Prostate gland (tissue), 2 donors: Measurements from ENCODE around the gene LPP.

Source experiments
- POLR2AphosphoS5 ChIP-seq: sonication (generic); formaldehyde crosslinking; IDR thresholded peaks from one replicate; pipeline ENCODE4 v1.6.1; 2017; ENCODE audit warnings: antibody characterized with exemption
- TF ChIP-seq, protein P1 (sequence below), 4 experiments: fragments of 200-600 bp in 2 of 4; fragments of 450-650 bp in 2 of 4; sonication (generic) in 2 of 4; IDR thresholded peaks; 1 replicate in 3 of 4; 2 replicates in 1 of 4; pipeline ENCODE4 v1.5.1; 2016 to 2019; ENCODE audit warnings: antibody characterized with exemption in 4 of 4, mild to moderate bottlenecking in 2 of 4, moderate library complexity in 2 of 4

DNA sequence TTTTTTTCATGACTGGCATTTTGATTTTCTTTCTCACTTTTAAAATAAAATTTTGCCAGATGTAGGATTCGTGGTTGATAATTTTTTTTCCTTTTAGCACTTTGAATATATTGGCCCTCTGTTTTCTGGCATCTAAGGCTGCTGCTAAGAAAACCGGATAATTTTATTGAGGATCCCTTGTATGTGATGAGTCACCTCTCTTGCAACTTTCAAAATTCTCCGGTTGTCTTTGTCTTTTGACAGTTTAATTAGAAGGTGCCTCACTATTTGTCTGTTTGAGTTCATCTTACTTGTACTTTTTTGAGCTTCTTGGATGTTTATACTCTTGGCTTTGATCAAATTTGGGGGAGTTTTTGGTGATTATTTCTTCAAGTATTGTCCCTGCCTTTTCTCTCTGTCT, 349.7 kb downstream of the LPP start:
- TF ChIP-seq, protein P1, sequence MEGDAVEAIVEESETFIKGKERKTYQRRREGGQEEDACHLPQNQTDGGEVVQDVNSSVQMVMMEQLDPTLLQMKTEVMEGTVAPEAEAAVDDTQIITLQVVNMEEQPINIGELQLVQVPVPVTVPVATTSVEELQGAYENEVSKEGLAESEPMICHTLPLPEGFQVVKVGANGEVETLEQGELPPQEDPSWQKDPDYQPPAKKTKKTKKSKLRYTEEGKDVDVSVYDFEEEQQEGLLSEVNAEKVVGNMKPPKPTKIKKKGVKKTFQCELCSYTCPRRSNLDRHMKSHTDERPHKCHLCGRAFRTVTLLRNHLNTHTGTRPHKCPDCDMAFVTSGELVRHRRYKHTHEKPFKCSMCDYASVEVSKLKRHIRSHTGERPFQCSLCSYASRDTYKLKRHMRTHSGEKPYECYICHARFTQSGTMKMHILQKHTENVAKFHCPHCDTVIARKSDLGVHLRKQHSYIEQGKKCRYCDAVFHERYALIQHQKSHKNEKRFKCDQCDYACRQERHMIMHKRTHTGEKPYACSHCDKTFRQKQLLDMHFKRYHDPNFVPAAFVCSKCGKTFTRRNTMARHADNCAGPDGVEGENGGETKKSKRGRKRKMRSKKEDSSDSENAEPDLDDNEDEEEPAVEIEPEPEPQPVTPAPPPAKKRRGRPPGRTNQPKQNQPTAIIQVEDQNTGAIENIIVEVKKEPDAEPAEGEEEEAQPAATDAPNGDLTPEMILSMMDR (IDR thresholded peaks at IDR 0.05), result no peak
- no peak for TF ChIP-seq POLR2AphosphoS5
